CD4-positive, CD25-positive, alpha-beta regulatory T cell (primary cell): ENCODE data around the gene TAF1D. TPM values are rescaled to one million over a fixed set of nuclear protein-coding genes. Genes with fewer than 3 reads are reported as not detected.

Experiments
- ATAC-seq, 2 donors: fragments of 150-1000 bp; cut with Tn5 transposase; one replicate each; pipeline ENCODE4 v1.10.0; 2021; ENCODE audit warnings: low read depth in 2 of 2, moderate number of reproducible peaks in 2 of 2, moderate library complexity in 1 of 2
- DNase-seq, 3 donors: peaks; one replicate each; pipeline versions ENCODE4 v3.0.0 to v3.0.0-alpha.2; 2012 to 2022; ENCODE audit warnings: mixed read lengths in 1 of 3
- H3K27ac ChIP-seq: one replicate; pipeline ENCODE4 v1.7.0; 2013; ENCODE audit warnings: mild to moderate bottlenecking, low read length; ENCODE audit not compliant: insufficient read depth, poor library complexity, severe bottlenecking
- H3K27me3 ChIP-seq: one replicate; pipeline ENCODE4 v1.7.0; 2013; ENCODE audit warnings: low read length; ENCODE audit not compliant: control insufficient read depth, insufficient read depth
- H3K36me3 ChIP-seq: one replicate; pipeline ENCODE4 v1.7.0; 2013; ENCODE audit warnings: mild to moderate bottlenecking, low read length, moderate library complexity; ENCODE audit not compliant: control insufficient read depth, insufficient read depth
- H3K4me1 ChIP-seq: 2 replicates; pipeline ENCODE4 v1.7.0; 2013; ENCODE audit warnings: mild to moderate bottlenecking, low read length; ENCODE audit not compliant: insufficient read depth, control insufficient read depth, poor library complexity, severe bottlenecking
- H3K4me3 ChIP-seq: one replicate; pipeline ENCODE4 v1.7.0; 2013; ENCODE audit warnings: low read depth, mild to moderate bottlenecking, low read length, moderate library complexity
- H3K9me3 ChIP-seq, 2 experiments: 1 replicate in 1 of 2; 2 replicates in 1 of 2; pipeline ENCODE4 v1.7.0; 2013; ENCODE audit warnings: low read length in 2 of 2, mild to moderate bottlenecking in 1 of 2, moderate library complexity in 1 of 2; ENCODE audit not compliant: control insufficient read depth in 2 of 2
- H3K27ac Mint-ChIP-seq, 3 donors: one replicate each; pipeline ENCODE4 v1.8.0; 2020 to 2022; ENCODE audit warnings: mild to moderate bottlenecking in 3 of 3, mixed read lengths in 3 of 3, moderate library complexity in 2 of 3
- H3K27me3 Mint-ChIP-seq: one replicate; pipeline ENCODE4 v1.8.0; 2022; ENCODE audit warnings: mild to moderate bottlenecking, mixed read lengths
- H3K36me3 Mint-ChIP-seq: one replicate; pipeline ENCODE4 v1.8.0; 2020; ENCODE audit warnings: mixed read lengths
- H3K4me1 Mint-ChIP-seq, 4 donors: one replicate each; pipeline ENCODE4 v1.8.0; 2020 to 2022; ENCODE audit warnings: mixed read lengths in 4 of 4, mild to moderate bottlenecking in 1 of 4
- H3K4me3 Mint-ChIP-seq, 4 donors: one replicate each; pipeline ENCODE4 v1.8.0; 2020 to 2022; ENCODE audit warnings: mild to moderate bottlenecking in 4 of 4, mixed read lengths in 4 of 4, moderate library complexity in 3 of 4
- H3K9me3 Mint-ChIP-seq, 7 donors: one replicate each; pipeline ENCODE4 v1.8.0; 2020 to 2022; ENCODE audit warnings: mixed read lengths in 7 of 7, mild to moderate bottlenecking in 3 of 7, moderate library complexity in 2 of 7
- polyA plus RNA-seq, 4 donors: library from polyadenylated mRNA; unstranded; fragments of 300-500 nt; fragmentation: Illumina TruSeq; gene quantifications; one replicate each; pipeline ENCODE4 v1.2.3, GENCODE V29; 2021
- total RNA-seq: library from RNA; stranded (reverse); gene quantifications from one replicate; pipeline ENCODE4 v1.2.3, GENCODE V29; 2022

Gene TAF1D
- total and polyA plus RNA-seq, 5 donors from 2014 or later, result 18.2 to 162 (median 19.7) TPM

DNA sequence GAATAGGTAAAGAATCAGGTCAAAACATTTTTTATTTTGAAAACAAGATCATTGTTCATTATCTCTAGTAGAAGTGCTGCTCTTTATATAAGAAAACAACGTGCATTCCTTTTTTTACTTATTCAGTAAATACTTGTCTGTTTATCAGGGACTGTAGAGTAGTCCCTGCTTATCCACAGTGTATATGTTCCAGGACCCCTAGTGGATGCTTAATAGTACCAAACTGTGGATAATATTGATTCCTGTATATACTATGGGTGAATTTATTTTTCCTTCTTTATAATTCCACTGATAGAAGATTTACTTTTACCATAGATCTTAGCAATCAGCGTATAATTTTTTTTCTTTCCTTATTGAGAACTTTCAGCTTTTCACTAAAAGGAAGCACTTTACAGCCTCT is 47.2 kb downstream of the TAF1D start:
- Histone ChIP-seq H3K9me3 (no peaks in the 10 kb centered on the region), H3K36me3 (peaks cover 71% of the 10 kb centered on the region), H3K4me1 (no peaks in the 10 kb centered on the region), H3K4me3 (no peak overlapping the region), H3K27ac (no peak overlapping the region), H3K27me3 (no peaks in the 10 kb centered on the region)
- H3K9me3 Mint-ChIP-seq, result no peaks in the 10 kb centered on the region
- peak overlapping the region in 1 of 3 donors; percentile 5 for H3K27ac Mint-ChIP-seq
- no peak for ATAC-seq
- no peaks in the 10 kb centered on the region for H3K27me3 Mint-ChIP-seq
- H3K36me3 Mint-ChIP-seq, result peaks cover 64% of the 10 kb centered on the region
- DNase-seq, result no peak
- no peak overlapping the region for H3K4me3 Mint-ChIP-seq
- H3K4me1 Mint-ChIP-seq, result peaks cover 0 to 2% (median 2%) of the 10 kb centered on the region in 4 donors

DNA sequence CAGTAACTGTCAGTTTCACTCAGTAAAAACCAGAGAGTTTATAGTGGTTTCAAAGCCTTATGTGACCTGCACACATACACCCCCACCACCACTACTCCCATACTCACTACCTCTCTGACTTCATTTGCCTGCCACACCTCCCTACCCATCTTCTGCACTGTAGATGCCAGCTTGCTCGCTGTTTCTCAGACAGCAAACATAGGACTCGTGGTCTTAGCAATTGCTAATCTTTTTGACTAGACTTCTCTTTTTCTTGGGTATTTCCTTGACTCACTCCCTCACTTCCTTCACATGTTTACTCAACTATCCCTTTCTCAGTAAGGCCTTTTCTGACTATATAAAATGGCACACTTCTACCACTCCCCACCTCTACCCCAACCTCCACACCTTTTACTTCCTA is 52.1 kb downstream of the TAF1D start:
- H3K27me3 ChIP-seq, result no peaks in the 10 kb centered on the region
- peaks cover 52% of the 10 kb centered on the region for H3K36me3 ChIP-seq
- no peak overlapping the region for H3K4me3 Mint-ChIP-seq
- H3K9me3 ChIP-seq, result no peaks in the 10 kb centered on the region
- no peak overlapping the region for H3K27ac ChIP-seq
- no peak overlapping the region for H3K4me3 ChIP-seq
- DNase-seq (peak in 1 of 3 donors; percentile 32), ATAC-seq (no peak)
- no peaks in the 10 kb centered on the region for H3K27me3 Mint-ChIP-seq
- no peaks in the 10 kb centered on the region for H3K4me1 ChIP-seq
- peaks cover 50% of the 10 kb centered on the region for H3K36me3 Mint-ChIP-seq
- H3K4me1 Mint-ChIP-seq, result peaks cover 0 to 10% (median 7%) of the 10 kb centered on the region in 4 donors
- peak overlapping the region in 1 of 3 donors; percentile 89 for H3K27ac Mint-ChIP-seq
- H3K9me3 Mint-ChIP-seq, result no peaks in the 10 kb centered on the region

DNA sequence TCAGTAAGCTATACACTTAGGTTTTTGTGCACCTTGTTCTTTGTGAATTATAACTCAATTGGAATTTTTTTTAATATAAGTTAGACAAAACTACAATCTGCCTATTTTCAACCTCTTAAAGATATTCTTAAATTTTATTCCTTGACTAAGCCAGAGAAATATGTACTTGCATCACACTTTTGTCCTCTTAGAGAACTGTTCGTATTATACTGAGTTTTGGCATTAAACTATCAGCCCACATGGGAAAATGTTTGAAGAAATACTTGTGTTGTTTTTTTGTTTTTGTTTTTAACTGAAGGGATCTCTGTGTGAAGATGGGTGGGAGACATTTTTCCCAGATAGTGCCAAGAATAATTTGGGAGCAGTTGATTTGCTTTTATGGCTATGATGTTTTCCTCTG is 54.5 kb downstream of the TAF1D start:
- Mint-ChIP-seq H3K27me3 (no peaks in the 10 kb centered on the region), H3K4me1 (peaks cover 5 to 10% (median 7%) of the 10 kb centered on the region in 4 donors), H3K4me3 (no peak overlapping the region), H3K36me3 (peaks cover 65% of the 10 kb centered on the region), H3K9me3 (no peaks in the 10 kb centered on the region), H3K27ac (peak overlapping the region in 1 of 3 donors; percentile 3)
- ATAC-seq (no peak), DNase-seq (no peak)
- no peaks in the 10 kb centered on the region for H3K4me1 ChIP-seq
- H3K36me3 ChIP-seq, result peaks cover 51% of the 10 kb centered on the region
- no peaks in the 10 kb centered on the region for H3K9me3 ChIP-seq
- no peak overlapping the region for H3K27ac ChIP-seq
- no peak overlapping the region for H3K4me3 ChIP-seq
- no peaks in the 10 kb centered on the region for H3K27me3 ChIP-seq

DNA sequence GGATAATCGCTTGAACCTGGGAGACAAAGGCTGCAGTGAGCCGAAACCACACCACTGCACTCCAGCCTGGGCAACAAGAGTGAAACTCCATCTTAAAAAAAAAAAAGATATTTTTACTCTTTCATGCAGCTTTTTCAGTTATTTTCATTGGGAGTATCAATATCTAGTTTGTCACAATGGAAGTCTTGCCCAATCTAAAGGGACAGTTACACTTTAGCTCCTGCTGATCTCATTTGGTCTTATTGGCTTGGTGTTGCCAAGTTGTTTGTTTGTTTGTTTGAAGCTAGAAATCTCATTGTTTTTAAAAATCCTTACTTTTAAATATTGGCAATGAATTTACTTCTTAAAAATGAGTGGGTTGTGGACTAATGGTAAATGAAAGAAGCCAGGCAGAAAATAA is 55.1 kb downstream of the TAF1D start:
- H3K36me3 ChIP-seq, result peaks cover 47% of the 10 kb centered on the region

More for the DNA sequence above, 55.1 kb downstream of the TAF1D start:
- Mint-ChIP-seq H3K36me3 (peaks cover 62% of the 10 kb centered on the region), H3K27ac (peak overlapping the region in 1 of 3 donors; percentile 3), H3K9me3 (no peaks in the 10 kb centered on the region), H3K27me3 (no peaks in the 10 kb centered on the region), H3K4me1 (peaks cover 5 to 10% (median 7%) of the 10 kb centered on the region in 4 donors), H3K4me3 (no peak overlapping the region)
- no peaks in the 10 kb centered on the region for H3K27me3 ChIP-seq
- DNase-seq, result no peak
- no peak for ATAC-seq
- no peaks in the 10 kb centered on the region for H3K9me3 ChIP-seq
- H3K27ac ChIP-seq, result no peak overlapping the region
- H3K4me3 ChIP-seq, result no peak overlapping the region
- no peaks in the 10 kb centered on the region for H3K4me1 ChIP-seq

Other genes starting within 250 kb of the TAF1D start
- 6.5 TPM for gene SMCO4, start 198.1 kb downstream of the TAF1D start, total RNA-seq
- 10 to 100 TPM in 1 of 4 donors, 1 to 10 TPM in 3; 4.8 to 12.8 (median 4.9) TPM for gene SMCO4, start 198.1 kb downstream of the TAF1D start, polyA plus RNA-seq
- gene CEP295, start 79.8 kb downstream of the TAF1D start, total RNA-seq, result 11.9 TPM
- 1 to 10 TPM; 1.2 to 1.7 (median 1.5) TPM for gene CEP295, start 79.8 kb downstream of the TAF1D start, polyA plus RNA-seq
- gene C11orf54, start 177 bp upstream of the TAF1D start, total RNA-seq, result 15.3 TPM
- 10 to 100 TPM; 19.5 to 23.2 (median 21.8) TPM for gene C11orf54, start 177 bp upstream of the TAF1D start, polyA plus RNA-seq
- 63.8 TPM for gene MED17, start 42.8 kb upstream of the TAF1D start, total RNA-seq
- gene MED17, start 42.8 kb upstream of the TAF1D start, polyA plus RNA-seq, result 10 to 100 TPM; 17.7 to 35.8 (median 22.4) TPM
- not detected for gene VSTM5, start 109.1 kb upstream of the TAF1D start, total RNA-seq
- gene VSTM5, start 109.1 kb upstream of the TAF1D start, polyA plus RNA-seq, result under 1 TPM in 1 of 4 donors, not detected in 3; 0.28 TPM